Mononuclear cell (primary cell): Measurements from ENCODE around the gene CDK5R2. TPM values are rescaled to one million over a fixed set of nuclear protein-coding genes. Genes with fewer than 3 reads are reported as not detected.

ENCODE experiments used
- H3K27me3 ChIP-seq: 2 replicates; pipeline ENCODE4 v1.6.0; 2011; ENCODE audit warnings: low read length, control low read depth; ENCODE audit not compliant: insufficient read depth
- H3K4me1 ChIP-seq: 2 replicates; pipeline ENCODE4 v1.5.1; 2011; ENCODE audit warnings: mild to moderate bottlenecking, low read length, control low read depth; ENCODE audit not compliant: insufficient read depth
- H3K4me3 ChIP-seq: 2 replicates; pipeline ENCODE4 v1.5.1; 2011; ENCODE audit warnings: mild to moderate bottlenecking, low read length, moderate library complexity
- H3K9me3 ChIP-seq: 2 replicates; pipeline ENCODE4 v1.5.1; 2011; ENCODE audit warnings: low read depth, mild to moderate bottlenecking, control low read depth, low read length
- total RNA-seq: library from RNA; depleted of rRNA; stranded (reverse); fragments of >200 nt; gene quantifications from one replicate; pipeline ENCODE4 v1.2.3, GENCODE V29; 2012

CDK5R2 gene
- total RNA-seq, 1 donor = not detected

DNA sequence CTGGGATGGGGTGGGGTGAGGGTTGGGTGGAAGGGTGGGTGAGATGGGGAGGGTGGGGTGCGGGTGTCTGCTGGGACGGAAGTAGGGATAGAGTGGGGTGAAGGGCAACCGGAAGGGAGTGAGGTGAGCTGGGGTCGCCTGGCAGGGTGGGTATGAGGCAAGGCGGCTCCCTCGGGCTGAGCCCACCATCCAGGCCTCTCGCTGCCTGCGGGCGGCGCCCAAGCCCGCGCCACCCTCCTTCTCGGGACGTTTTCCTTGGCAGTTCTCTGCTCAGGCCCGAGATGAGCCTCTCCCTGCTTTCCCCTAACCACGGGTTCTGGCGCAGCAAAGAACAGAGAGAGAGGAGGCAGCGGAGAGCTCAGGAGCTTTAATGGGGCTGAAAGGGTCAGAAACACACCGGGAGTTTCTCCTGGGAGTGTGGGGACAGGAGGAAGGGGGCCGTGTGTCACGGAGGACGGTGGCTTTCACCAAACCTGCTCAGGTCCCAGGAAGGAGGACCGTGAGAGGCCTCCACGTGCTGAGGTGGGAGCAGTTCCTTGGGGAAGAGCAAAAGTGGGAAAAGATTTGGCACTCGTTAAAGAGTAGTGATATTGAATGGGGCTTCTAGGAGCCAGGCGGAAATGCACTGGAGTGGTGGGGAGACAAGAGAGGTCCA, 21.4 kb downstream of the CDK5R2 start:
- Histone ChIP-seq H3K4me1 (peaks cover 33% of the 10 kb centered on the region), H3K4me3 (no peak overlapping the region), H3K27me3 (peaks cover 67% of the 10 kb centered on the region), H3K9me3 (no peaks in the 10 kb centered on the region)

DNA sequence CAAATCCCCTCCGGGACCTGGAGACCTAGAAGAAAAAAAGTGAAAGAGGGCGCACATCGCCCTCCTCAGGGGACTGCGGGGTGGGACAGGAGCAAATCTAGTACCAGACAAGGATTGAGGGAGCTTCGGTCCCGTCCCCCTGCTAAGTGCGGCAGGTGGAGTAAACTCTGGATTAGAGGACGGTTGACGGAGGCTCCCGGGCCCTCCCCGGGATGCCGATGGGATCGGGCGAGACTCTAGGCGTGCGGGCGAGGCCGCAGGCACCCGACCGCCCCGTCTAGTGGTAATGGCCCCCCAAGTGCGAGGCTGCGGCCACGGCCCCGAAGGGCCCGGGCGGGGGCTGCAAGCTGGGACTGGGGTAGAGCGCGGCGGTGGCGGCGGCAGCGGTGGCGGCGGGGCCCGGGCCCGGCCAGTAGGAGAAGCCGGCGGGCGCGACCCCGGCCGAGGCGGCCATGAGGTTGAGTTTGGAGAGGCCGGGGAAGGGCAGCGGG, 22.0 kb downstream of the CDK5R2 start:
- no peak overlapping the region for H3K4me3 ChIP-seq

DNA sequence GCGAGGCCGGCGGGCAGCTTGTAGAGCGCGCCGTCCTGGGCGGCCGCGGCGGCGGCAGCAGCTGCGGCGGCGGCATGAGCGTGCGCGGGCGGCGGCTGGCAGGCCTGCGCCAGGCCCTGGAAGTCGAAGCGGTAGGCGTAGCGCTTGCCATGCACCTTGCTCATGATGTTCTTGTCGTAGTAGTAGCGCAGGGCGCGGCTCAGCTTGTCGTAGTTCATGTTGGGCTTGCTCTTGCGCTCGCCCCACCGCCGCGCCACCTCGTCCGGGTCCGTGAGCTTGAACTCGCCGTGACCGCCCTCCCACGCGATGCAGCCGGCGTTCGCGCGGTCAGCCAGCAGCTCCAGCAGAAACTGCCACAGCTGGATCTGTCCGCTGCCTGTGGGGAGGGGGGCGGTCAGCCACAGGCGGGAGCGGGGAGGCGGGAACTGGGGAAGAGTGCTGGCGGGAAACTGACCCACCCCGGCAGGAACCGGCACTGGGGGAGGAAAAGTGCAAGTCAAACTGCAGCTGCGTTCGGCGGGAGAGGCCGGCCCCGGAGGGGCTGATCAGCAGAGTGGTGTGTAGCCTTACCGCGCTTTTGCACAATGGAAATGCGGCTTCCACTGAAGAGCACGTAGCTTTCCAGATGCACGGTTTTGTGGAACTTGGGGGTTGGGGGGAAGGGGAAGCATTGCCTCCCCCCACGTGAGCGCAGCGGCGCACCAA, 22.6 kb downstream of the CDK5R2 start:
- Histone ChIP-seq H3K4me1 (peaks cover 33% of the 10 kb centered on the region), H3K4me3 (no peak overlapping the region), H3K9me3 (no peaks in the 10 kb centered on the region), H3K27me3 (peaks cover 73% of the 10 kb centered on the region)

More for the DNA sequence above, 22.0 kb downstream of the CDK5R2 start:
- H3K4me1 ChIP-seq = peaks cover 33% of the 10 kb centered on the region
- H3K9me3 ChIP-seq = no peaks in the 10 kb centered on the region
- peaks cover 73% of the 10 kb centered on the region for H3K27me3 ChIP-seq

DNA sequence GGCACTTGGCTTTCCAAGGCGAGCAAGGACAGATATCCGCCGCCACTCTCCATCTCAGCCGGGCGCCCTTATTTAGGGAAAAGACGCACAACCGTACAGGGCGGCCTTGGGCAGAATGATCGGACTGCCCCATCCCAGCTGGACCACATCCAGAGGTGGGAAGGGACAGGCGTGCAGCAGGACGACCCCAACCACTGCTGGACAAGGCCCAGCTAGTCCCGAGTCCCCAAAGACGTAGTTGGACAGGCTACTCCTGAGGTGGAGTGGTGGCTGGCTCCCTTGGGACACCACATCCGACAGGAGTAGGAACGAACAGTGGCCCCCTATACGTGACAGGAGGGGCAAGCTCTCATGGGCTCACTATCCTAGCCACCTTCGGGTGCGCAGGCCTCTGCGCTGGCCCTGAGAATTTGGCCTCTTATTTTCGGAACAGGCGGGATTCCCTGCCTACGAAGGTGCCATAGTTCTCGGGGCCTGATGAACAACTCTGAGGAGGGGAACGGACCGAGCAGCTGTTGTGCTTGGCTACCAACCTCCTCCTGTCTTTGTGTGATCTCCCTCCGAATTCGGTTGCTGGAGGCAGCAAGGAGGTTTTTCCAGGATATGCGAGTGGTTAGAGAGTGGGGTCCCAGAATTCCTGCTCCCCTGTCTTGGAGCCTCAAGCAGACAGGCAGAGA, 23.3 kb downstream of the CDK5R2 start:
- H3K27me3 ChIP-seq = peaks cover 71% of the 10 kb centered on the region
- no peak overlapping the region for H3K4me3 ChIP-seq
- no peaks in the 10 kb centered on the region for H3K9me3 ChIP-seq
- H3K4me1 ChIP-seq = peaks cover 33% of the 10 kb centered on the region

DNA sequence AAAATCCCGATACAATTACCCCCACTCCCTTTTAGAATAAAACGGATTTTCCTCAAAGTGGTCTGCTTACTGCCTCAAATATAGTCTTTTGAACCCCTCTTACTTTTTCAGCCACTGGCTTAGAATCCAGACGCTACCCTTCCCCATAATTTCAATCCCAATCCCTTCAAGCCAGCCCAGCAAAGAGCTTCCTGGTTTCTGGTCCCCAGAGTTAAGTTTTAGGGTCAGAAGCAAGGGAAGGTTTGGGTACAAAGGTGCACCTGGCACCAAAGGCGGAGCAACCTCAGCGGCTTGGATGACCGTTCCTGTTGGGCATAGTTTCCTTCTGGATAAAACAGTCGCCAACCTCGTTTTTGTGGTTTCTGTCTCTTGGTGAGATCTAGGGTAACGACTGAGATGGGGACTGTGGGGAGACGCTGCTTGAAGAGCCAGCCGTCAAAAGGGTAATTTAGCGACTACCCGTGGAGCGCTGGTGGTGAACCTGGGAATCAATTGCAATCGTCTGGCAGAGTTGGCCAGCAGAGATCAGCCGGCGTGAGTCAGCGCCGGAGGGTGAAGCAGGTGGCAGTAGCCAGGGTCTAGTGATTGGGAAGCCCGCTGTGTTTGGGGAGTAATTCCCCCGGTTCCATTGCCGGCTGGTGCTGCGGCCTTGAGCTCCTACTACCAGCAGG, 23.9 kb downstream of the CDK5R2 start:
- H3K4me3 ChIP-seq = no peak overlapping the region
- H3K9me3 ChIP-seq = no peaks in the 10 kb centered on the region
- H3K4me1 ChIP-seq = peaks cover 33% of the 10 kb centered on the region
- H3K27me3 ChIP-seq = peaks cover 73% of the 10 kb centered on the region

DNA sequence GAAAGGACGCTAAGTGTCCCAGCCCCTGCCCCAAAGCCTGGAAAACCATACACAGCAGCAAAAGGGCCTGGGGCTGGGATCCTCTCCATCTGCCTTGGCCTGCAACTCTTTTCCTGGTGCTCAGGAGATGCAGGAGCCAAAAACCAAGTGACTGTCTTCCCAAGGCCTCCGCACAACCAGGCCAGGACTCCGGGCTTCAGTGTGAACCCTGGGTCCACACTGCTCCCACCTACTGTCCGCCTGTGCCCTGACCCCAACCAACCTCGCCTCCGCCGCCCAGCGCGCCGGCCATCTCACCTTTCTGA, 24.4 kb downstream of the CDK5R2 start:
- peaks cover 75% of the 10 kb centered on the region for H3K27me3 ChIP-seq

DNA sequence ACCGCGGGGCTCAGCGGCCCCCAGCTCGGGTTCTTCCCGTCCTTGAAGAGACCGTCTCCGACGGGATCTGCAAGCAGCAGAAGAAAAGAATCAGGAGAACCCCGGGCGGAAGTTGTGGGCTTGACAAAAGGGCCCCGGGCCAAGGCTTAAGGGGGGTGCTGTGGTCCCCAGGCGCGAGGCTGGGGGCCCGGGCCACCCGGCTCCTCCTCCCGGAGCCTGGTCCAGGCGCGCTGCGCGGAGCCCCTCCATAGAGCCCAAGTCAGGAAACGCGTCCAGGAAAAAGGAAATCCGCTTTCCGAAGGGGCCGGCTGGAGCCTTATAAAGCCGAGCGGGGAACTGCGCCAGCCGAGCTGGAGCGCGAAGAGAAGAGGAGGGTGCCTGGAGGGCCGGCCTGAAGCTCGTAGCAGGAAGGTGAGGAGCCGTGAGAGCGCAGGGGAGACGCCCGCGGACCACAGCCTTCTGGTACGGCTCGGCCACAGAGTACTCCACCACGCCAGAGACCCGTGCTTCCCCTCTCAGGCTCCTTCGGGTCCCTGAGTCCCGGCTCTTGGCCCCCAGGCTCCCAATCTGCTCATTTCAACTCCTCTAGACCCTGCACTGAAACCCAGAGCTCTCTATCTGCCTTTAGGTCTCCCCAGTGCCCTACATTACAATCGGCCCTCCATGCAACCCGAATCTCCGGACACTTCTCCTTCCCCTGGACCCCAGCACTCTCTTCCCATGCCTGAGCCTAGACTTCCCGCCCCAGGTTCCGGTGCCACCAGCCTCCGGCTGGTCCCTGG, 25.0 kb downstream of the CDK5R2 start:
- Histone ChIP-seq H3K27me3 (peaks cover 80% of the 10 kb centered on the region), H3K4me1 (peaks cover 33% of the 10 kb centered on the region), H3K4me3 (no peak overlapping the region), H3K9me3 (no peaks in the 10 kb centered on the region)

More for the DNA sequence above, 24.4 kb downstream of the CDK5R2 start:
- Histone ChIP-seq H3K4me3 (no peak overlapping the region), H3K4me1 (peaks cover 33% of the 10 kb centered on the region), H3K9me3 (no peaks in the 10 kb centered on the region)

DNA sequence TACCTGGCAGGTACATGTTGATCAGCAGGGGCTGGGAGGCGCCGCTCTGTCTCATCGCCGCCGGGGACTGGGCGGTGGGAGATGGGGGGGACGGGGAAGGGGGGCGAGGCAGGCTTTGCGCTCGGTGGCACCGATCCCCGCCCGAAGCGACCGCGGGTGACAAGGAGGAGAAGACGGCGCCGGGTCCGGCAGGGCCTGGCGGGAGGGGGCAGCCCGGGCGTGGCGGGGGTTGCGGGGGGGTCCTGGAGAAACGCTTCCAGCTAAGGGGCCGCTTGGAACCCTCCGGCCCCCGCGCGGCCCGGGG, 25.5 kb downstream of the CDK5R2 start, which contains the start of gene FEV:
FEV (minus strand) TSS at position 164 of the 304 bp plus-strand sequence; CDS start at position 55, 109 bp downstream.
- H3K4me3 ChIP-seq = no peak within 1 kb of the TSS
- peaks cover 80% of the 10 kb centered on the region for H3K27me3 ChIP-seq
- H3K4me1 ChIP-seq = peaks cover 31% of the 10 kb centered on the region
- no peaks in the 10 kb centered on the region for H3K9me3 ChIP-seq

DNA sequence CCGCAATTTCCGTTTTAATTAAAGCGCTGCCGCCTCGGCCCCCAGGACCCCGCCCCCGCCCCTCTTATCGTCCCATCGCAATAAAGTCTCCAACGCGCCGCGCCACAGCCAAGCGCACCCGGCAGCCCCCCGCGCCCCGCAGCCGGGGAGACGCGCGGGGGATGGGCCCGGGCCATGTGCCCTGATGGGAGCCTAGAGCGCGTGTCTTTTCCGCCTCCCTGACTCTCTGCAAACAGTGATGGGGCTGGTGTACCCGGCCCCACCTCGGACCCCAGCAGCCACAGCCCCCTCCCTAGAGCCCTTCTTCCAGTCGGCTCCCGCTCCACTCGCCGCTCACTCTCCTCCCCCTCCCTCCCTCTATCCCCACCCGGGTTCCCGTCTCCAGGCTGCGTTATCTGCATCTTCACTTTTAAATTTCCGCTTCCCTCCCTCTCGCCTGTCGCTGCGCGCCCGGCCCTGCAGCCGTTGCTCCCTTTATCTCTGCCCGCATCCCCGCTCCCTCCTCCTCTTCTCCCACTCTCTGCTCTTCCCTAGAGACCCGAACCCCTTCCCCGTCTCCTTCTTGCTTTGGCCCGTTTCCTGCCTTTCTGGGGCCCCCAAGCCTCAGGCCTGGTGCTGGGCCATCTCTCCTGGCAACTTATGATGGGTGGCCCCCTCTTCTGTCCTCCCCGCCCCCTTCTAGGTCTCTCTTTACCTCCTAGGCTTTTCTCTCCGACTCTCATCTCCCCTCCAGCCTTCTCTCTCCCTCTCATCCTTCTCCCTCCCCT, 26.0 kb downstream of the CDK5R2 start:
- H3K4me1 ChIP-seq = peaks cover 28% of the 10 kb centered on the region
- H3K4me3 ChIP-seq = no peak overlapping the region
- no peaks in the 10 kb centered on the region for H3K9me3 ChIP-seq
- H3K27me3 ChIP-seq = peaks cover 83% of the 10 kb centered on the region

DNA sequence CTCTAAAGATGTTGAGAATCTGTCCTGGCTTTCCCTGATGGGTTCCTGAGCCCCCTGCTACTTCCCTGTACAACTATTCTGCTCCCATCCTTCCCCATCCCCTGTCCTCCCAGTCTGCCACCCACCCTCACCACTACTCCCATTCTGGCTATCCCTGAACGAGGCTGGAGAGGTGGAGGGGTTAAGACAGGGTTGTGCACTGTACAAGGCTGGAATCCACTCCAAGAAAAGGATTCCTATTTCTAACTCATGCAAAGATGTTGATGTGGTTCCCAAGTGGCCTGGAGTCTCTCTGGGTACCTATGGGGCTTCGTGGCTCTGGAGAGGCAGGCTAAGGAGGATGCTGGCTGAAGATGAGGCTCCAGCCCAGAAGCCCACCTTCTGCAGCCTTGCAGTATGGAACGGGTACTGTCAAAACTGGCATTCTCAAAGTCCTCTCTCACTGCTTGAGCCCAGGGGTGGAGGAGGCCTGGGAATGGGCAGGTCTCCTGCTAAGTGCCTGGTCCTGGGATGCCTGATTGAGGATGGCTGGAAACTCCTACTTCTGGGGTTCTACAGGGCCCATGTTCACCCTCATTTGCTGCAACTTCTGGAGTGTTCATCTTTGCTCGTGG, 26.8 kb downstream of the CDK5R2 start:
- Histone ChIP-seq H3K4me1 (peaks cover 22% of the 10 kb centered on the region), H3K4me3 (no peak overlapping the region), H3K9me3 (no peaks in the 10 kb centered on the region), H3K27me3 (peaks cover 84% of the 10 kb centered on the region)

DNA sequence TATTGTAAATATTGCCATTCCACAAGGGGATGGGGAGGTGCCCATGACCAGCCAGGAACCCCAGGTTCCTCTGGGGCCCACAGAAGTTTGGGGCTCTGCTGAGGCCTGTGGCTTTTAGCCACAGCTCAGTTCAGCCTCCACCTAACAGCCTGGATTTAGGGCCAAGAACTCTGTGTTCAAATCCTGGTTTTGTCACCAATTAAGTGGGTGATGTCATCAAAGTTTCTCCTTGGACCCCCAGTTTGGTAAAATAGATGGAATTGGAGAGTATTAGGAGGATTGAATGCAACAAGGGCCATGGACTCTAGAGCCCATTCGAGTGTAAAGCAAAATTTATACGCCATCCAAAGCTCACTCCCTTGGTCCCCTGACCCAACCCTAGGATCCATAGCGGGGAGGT, 28.7 kb downstream of the CDK5R2 start:
- Histone ChIP-seq H3K4me3 (no peak overlapping the region), H3K4me1 (peaks cover 11% of the 10 kb centered on the region), H3K27me3 (peaks cover 88% of the 10 kb centered on the region), H3K9me3 (no peaks in the 10 kb centered on the region)

DNA sequence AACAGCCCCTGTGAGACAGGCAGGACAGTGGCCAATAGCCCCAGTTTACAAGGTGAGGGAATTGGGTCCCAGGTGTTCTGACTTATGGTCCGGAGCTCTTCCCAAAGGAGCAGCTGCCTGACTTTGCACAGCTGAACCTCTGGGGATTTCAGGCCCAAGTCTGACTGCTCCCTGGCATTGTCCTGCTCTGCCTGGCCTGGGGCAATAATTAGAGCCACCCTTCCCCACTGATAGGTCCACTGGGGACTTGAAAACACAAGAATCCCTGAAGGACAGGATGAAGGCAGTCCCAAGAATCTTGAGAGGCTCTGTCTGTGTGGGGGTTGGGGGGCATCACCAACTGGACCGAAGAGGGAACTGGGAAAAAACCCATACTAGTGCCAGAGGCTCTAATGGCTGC, 29.2 kb downstream of the CDK5R2 start:
- Histone ChIP-seq H3K4me1 (peaks cover 16% of the 10 kb centered on the region), H3K27me3 (peaks cover 88% of the 10 kb centered on the region)

DNA sequence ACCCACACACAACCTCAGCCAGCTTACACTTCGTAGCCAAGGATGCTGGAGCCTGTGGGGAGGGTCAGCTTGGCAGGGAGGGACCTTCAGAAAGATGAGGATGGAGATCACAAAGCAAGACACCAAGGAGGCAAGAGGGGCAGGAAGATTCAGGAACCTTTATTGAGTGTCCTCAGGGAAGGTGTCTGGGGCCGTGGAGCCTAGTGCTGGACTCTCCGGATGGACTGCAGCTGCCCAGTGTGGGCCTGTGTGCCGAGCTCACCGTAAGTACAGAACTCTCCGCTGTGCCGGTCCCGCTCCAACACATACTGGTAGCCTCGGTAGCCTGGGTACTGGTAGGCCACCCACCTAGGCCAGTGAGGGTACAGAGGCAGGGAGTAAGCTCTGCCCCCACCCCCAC, 30.6 kb downstream of the CDK5R2 start:
- H3K9me3 ChIP-seq = no peaks in the 10 kb centered on the region
- H3K27me3 ChIP-seq = peaks cover 89% of the 10 kb centered on the region
- H3K4me1 ChIP-seq = peaks cover 9% of the 10 kb centered on the region
- H3K4me3 ChIP-seq = no peak overlapping the region

More for the DNA sequence above, 29.2 kb downstream of the CDK5R2 start:
- Histone ChIP-seq H3K4me3 (no peak overlapping the region), H3K9me3 (no peaks in the 10 kb centered on the region)
